HEK293 (cell line): ENCODE measurements around the gene SACS.

Source experiments
- KLF1 ChIP-seq: fragments of 450-650 bp; formaldehyde crosslinking; IDR thresholded peaks from 2 replicates; pipeline ENCODE4 v1.5.1; 2016; ENCODE audit warnings: missing biosample characterization, missing genetic modification characterization
- ZFHX2 ChIP-seq: fragments of 450-650 bp; formaldehyde crosslinking; conservative IDR thresholded peaks from 2 replicates; pipeline ENCODE4 v1.5.1; 2016; ENCODE audit warnings: missing biosample characterization, missing genetic modification characterization
- ZNF76 ChIP-seq: fragments of 450-650 bp; formaldehyde crosslinking; IDR thresholded peaks from 2 replicates; pipeline ENCODE4; 2016; ENCODE audit warnings: low read depth, missing biosample characterization, missing genetic modification characterization, borderline replicate concordance
- TF ChIP-seq, protein P1 (sequence below): fragments of 450-650 bp; formaldehyde crosslinking; IDR thresholded peaks from 2 replicates; pipeline ENCODE4 v1.5.1; 2016; ENCODE audit warnings: missing biosample characterization, missing genetic modification characterization
- TF ChIP-seq, protein P2 (sequence below): IDR thresholded peaks from 2 replicates; pipeline ENCODE4 v1.6.1; 2011; ENCODE audit warnings: mild to moderate bottlenecking, low read depth, low read length, borderline replicate concordance

DNA sequence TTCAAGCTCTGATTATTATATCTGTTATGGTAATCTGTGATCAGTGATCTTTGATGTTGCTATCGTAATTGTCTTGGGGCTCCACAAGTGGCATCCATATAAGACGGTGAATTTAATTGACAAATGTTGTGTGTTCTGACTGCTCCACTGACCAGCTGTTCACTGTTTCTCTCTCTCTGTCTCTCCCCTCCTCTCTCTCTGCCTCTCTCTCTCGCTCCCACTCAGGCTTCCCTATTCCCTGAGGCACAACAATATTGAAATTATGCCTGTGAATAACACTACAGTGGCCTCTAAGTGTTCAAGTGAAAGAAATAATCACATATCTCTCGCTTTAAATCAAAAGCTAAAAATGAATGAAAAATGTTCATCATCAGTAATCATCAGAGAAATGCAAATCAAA, 4.4 kb upstream of the SACS start:
- TF ChIP-seq, protein P1, sequence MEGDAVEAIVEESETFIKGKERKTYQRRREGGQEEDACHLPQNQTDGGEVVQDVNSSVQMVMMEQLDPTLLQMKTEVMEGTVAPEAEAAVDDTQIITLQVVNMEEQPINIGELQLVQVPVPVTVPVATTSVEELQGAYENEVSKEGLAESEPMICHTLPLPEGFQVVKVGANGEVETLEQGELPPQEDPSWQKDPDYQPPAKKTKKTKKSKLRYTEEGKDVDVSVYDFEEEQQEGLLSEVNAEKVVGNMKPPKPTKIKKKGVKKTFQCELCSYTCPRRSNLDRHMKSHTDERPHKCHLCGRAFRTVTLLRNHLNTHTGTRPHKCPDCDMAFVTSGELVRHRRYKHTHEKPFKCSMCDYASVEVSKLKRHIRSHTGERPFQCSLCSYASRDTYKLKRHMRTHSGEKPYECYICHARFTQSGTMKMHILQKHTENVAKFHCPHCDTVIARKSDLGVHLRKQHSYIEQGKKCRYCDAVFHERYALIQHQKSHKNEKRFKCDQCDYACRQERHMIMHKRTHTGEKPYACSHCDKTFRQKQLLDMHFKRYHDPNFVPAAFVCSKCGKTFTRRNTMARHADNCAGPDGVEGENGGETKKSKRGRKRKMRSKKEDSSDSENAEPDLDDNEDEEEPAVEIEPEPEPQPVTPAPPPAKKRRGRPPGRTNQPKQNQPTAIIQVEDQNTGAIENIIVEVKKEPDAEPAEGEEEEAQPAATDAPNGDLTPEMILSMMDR (tag by site-specific recombination) = no peak
- TF ChIP-seq KLF1 (tag by site-specific recombination) = no peak
- no peak for TF ChIP-seq ZFHX2 (tag by site-specific recombination)
- TF ChIP-seq, protein P2, sequence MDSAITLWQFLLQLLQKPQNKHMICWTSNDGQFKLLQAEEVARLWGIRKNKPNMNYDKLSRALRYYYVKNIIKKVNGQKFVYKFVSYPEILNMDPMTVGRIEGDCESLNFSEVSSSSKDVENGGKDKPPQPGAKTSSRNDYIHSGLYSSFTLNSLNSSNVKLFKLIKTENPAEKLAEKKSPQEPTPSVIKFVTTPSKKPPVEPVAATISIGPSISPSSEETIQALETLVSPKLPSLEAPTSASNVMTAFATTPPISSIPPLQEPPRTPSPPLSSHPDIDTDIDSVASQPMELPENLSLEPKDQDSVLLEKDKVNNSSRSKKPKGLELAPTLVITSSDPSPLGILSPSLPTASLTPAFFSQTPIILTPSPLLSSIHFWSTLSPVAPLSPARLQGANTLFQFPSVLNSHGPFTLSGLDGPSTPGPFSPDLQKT = no peak
- no peak for TF ChIP-seq ZNF76 (tag by site-specific recombination)
